Mammary epithelial cell (primary cell): ENCODE data around the gene METTL25B.
A peak's percentile ranks its signal among the peaks of the same experiment; 100 is the strongest.

Experiments
- CTCF ChIP-seq, 2 donors: IDR thresholded peaks in 1 of 2; conservative IDR thresholded peaks in 1 of 2; 2 replicates each; pipeline ENCODE4 v1.5.1; 2011 to 2012; ENCODE audit warnings: inconsistent platforms in 2 of 2, low read length in 2 of 2, mild to moderate bottlenecking in 2 of 2, control low read depth in 1 of 2, low read depth in 1 of 2; ENCODE audit not compliant: insufficient read depth in 1 of 2; ENCODE audit errors: extremely low read depth in 1 of 2
- EZH2 ChIP-seq: IDR thresholded peaks from 2 replicates; pipeline ENCODE4 v1.6.1; 2012; ENCODE audit warnings: low read length, inconsistent platforms, borderline replicate concordance

- TF ChIP-seq CTCF (conservative IDR thresholded peaks at IDR 0.05 in 1 of 2, IDR thresholded peaks at IDR 0.05 in 1 of 2; ENCODE audit: extremely low read depth in 1 of 2, insufficient read depth in 1 of 2, low read depth in 1 of 2, low read length in 2 of 2) (peak; percentile 59 to 89), EZH2 (no peak)
Measured at GRCh38 chr1:156705918-156706656, 22.2 kb upstream of the METTL25B start.
